ENCODE measurements around the gene GAPVD1.

GRCh38 chr9:125397736-125398135, 136.1 kb downstream of the GAPVD1 start:
- TF ChIP-seq EZH2 (IDR thresholded peaks at IDR 0.05; ENCODE audit: low read length, unreplicated experiment) (no peak), CTCF (conservative IDR thresholded peaks at IDR 0.05; ENCODE audit: low read depth, low read length) (no peak), EZH2phosphoT487 (IDR thresholded peaks at IDR 0.05; ENCODE audit: borderline replicate concordance, low read length) (no peak)

All from PC-3 (cell line).